Keratinocyte (primary cell): ENCODE measurements around the gene DDX39A. TPM values are rescaled to one million over a fixed set of nuclear protein-coding genes. Genes with fewer than 3 reads are reported as not detected.

ENCODE experiments used
- DNase-seq: peaks from one replicate; pipeline ENCODE4 v3.0.0-alpha.2; 2011; ENCODE audit warnings: low read depth, missing footprints, low spot score
- FAIRE-seq: peaks from 2 replicates; lab custom pipeline; 2011; peaks lifted over from hg19 to GRCh38; lab: Jason Lieb, UNC
- H2AFZ ChIP-seq: 2 replicates; pipeline ENCODE4 v1.6.0; 2012; ENCODE audit warnings: low read length, control low read depth, inconsistent platforms; ENCODE audit not compliant: control insufficient read depth
- H3K27ac ChIP-seq: 2 replicates; pipeline ENCODE4 v1.5.1; 2011; ENCODE audit warnings: low read length; ENCODE audit not compliant: control insufficient read depth, insufficient read depth
- H3K27me3 ChIP-seq: 3 replicates; pipeline ENCODE4 v1.6.0; 2011; ENCODE audit warnings: low read length; ENCODE audit not compliant: control insufficient read depth, insufficient read depth; ENCODE audit errors: extremely low read depth
- H3K36me3 ChIP-seq, 2 experiments: 2 replicates in 1 of 2; 3 replicates in 1 of 2; pipeline ENCODE4 v1.5.1; 2011; ENCODE audit warnings: low read length in 2 of 2, mild to moderate bottlenecking in 1 of 2; ENCODE audit not compliant: control insufficient read depth in 2 of 2, insufficient read depth in 2 of 2; ENCODE audit errors: extremely low read depth in 1 of 2
- H3K4me1 ChIP-seq: 3 replicates; pipeline ENCODE4 v1.5.1; 2011; ENCODE audit warnings: low read length; ENCODE audit not compliant: control insufficient read depth, insufficient read depth; ENCODE audit errors: extremely low read depth
- H3K4me2 ChIP-seq: 3 replicates; pipeline ENCODE4 v1.6.0; 2011; ENCODE audit warnings: low read depth, low read length; ENCODE audit not compliant: control insufficient read depth, insufficient read depth; ENCODE audit errors: extremely low read depth
- H3K4me3 ChIP-seq, 3 experiments: fragments of 200-600 bp in 1 of 3; sonication (generic) in 1 of 3; 2 replicates in 2 of 3; 3 replicates in 1 of 3; pipeline ENCODE4 v1.5.1; 2011 to 2016; ENCODE audit warnings: low read length in 3 of 3, mild to moderate bottlenecking in 3 of 3, control low read depth in 2 of 3, inconsistent platforms in 1 of 3, low read depth in 1 of 3, mixed read lengths in 1 of 3, mixed run types in 1 of 3, moderate library complexity in 1 of 3; ENCODE audit not compliant: control insufficient read depth in 2 of 3, insufficient read depth in 2 of 3; ENCODE audit errors: extremely low read depth in 1 of 3
- H3K79me2 ChIP-seq: 2 replicates; pipeline ENCODE4 v1.6.0; 2012; ENCODE audit warnings: low read length; ENCODE audit not compliant: control insufficient read depth, insufficient read depth
- H3K9ac ChIP-seq: 3 replicates; pipeline ENCODE4 v1.6.0; 2011; ENCODE audit warnings: low read length; ENCODE audit not compliant: control insufficient read depth, insufficient read depth; ENCODE audit errors: extremely low read depth
- H3K9me1 ChIP-seq: 3 replicates; pipeline ENCODE4 v1.6.0; 2011; ENCODE audit warnings: low read length; ENCODE audit not compliant: control insufficient read depth, insufficient read depth; ENCODE audit errors: extremely low read depth
- H3K9me3 ChIP-seq: 2 replicates; pipeline ENCODE4 v1.5.1; 2012; ENCODE audit warnings: low read depth, low read length; ENCODE audit not compliant: control insufficient read depth
- H4K20me1 ChIP-seq: 3 replicates; pipeline ENCODE4 v1.6.0; 2011; ENCODE audit warnings: low read length; ENCODE audit not compliant: control insufficient read depth, insufficient read depth; ENCODE audit errors: extremely low read depth
- CTCF ChIP-seq, 3 experiments: IDR thresholded peaks in 1 of 3; conservative IDR thresholded peaks in 1 of 3; optimal IDR thresholded peaks in 1 of 3; 2 replicates in 2 of 3; 3 replicates in 1 of 3; pipeline versions ENCODE3 to v1.5.1; 2011; ENCODE audit warnings: low read length in 3 of 3, mild to moderate bottlenecking in 3 of 3, moderate library complexity in 2 of 3, control low read depth in 1 of 3, inconsistent platforms in 1 of 3; ENCODE audit not compliant: insufficient read depth in 2 of 3; ENCODE audit errors: extremely low read depth in 1 of 3
- EZH2 ChIP-seq: IDR thresholded peaks from one replicate; pipeline ENCODE4 v1.6.1; 2012; ENCODE audit warnings: inconsistent platforms, mild to moderate bottlenecking, low read length, moderate library complexity
- dilution Hi-C: fragments of 300-500 bp; cut with MboI; formaldehyde crosslinking; loops from one replicate; pipeline ENCODE4 v1.7.0; 2020; ENCODE audit warnings: low sequenced_read_pairs; ENCODE audit not compliant: extremely low pct_ligation_motif_present
- polyA plus RNA-seq, 5 experiments: library from polyadenylated mRNA; depleted of rRNA in 3 of 5; stranded (reverse) in 3 of 5; stranded (forward) in 1 of 5; unstranded in 1 of 5; fragments of >200 nt; gene quantifications; 1 replicate in 1 of 5; 2 replicates in 3 of 5; 3 replicates in 1 of 5; pipeline versions ENCODE4 v1.2.1 to v1.2.3, GENCODE V29; 2011 to 2012; ENCODE audit warnings: missing spikeins in 2 of 5, low read depth in 1 of 5, low replicate concordance in 1 of 5

DDX39A gene
- polyA plus RNA-seq, 1 donor (not counting 4 experiments of a cell fraction or from before 2014, with no cell fraction given), result 54.9 TPM

GRCh38 chr19:14430712-14431111 lies 11.6 kb upstream of the DDX39A start:
- no peaks in the 10 kb centered on the region for H3K36me3 ChIP-seq
- no peaks in the 10 kb centered on the region for H3K4me1 ChIP-seq
- no peaks in the 10 kb centered on the region for H3K79me2 ChIP-seq
- TF ChIP-seq CTCF (optimal IDR thresholded peaks at IDR 0.05 in 1 of 3, IDR thresholded peaks at IDR 0.05 in 1 of 3, conservative IDR thresholded peaks at IDR 0.05 in 1 of 3; ENCODE audit: extremely low read depth in 1 of 3, insufficient read depth in 2 of 3, low read length in 3 of 3) (no peak), EZH2 (no peak)
- FAIRE-seq, result no peak
- H3K4me3 ChIP-seq, result no peak overlapping the region
- dilution Hi-C loops, result no loop called here
- H3K9me1 ChIP-seq, result no peaks in the 10 kb centered on the region
- H3K4me2 ChIP-seq, result no peak overlapping the region
- H3K27ac ChIP-seq, result no peak overlapping the region
- no peaks in the 10 kb centered on the region for H3K9me3 ChIP-seq
- no peak for DNase-seq
- no peaks in the 10 kb centered on the region for H4K20me1 ChIP-seq
- H3K9ac ChIP-seq, result no peak overlapping the region
- no peak overlapping the region for H2AFZ ChIP-seq
- H3K27me3 ChIP-seq, result peaks cover 23% of the 10 kb centered on the region

- FAIRE-seq, result no peak
- TF ChIP-seq EZH2 (no peak), CTCF (optimal IDR thresholded peaks at IDR 0.05 in 1 of 3, IDR thresholded peaks at IDR 0.05 in 1 of 3, conservative IDR thresholded peaks at IDR 0.05 in 1 of 3; ENCODE audit: extremely low read depth in 1 of 3, insufficient read depth in 2 of 3, low read length in 3 of 3) (no peak)
- dilution Hi-C loops, result no loop called here
These were observed 9.8 kb upstream of the DDX39A start for GRCh38 chr19:14428882-14429416.

More at GRCh38 chr19:14428882-14429416, 9.8 kb upstream of the DDX39A start:
- no peaks in the 10 kb centered on the region for H3K9me1 ChIP-seq
- H3K9me3 ChIP-seq, result no peaks in the 10 kb centered on the region
- H3K9ac ChIP-seq, result no peak overlapping the region
- H3K36me3 ChIP-seq, result no peaks in the 10 kb centered on the region
- no peak for DNase-seq
- H3K4me3 ChIP-seq, result no peak overlapping the region
- H3K79me2 ChIP-seq, result no peaks in the 10 kb centered on the region
- H2AFZ ChIP-seq, result no peak overlapping the region
- H3K27me3 ChIP-seq, result peaks cover 18% of the 10 kb centered on the region
- no peak overlapping the region for H3K4me2 ChIP-seq
- H3K4me1 ChIP-seq, result no peaks in the 10 kb centered on the region
- no peaks in the 10 kb centered on the region for H4K20me1 ChIP-seq
- H3K27ac ChIP-seq, result no peak overlapping the region
